SU-DHL-6 (cell line): ENCODE data around the gene SLC39A10.

ENCODE experiments used
- CTCF ChIP-seq: fragments of 200-600 bp; sonication (generic); IDR thresholded peaks from one replicate; pipeline ENCODE4 v1.5.1; 2017; ENCODE audit warnings: antibody characterized with exemption, mild to moderate bottlenecking, low read length, moderate library complexity; ENCODE audit not compliant: insufficient read depth, poor library complexity, severe bottlenecking
- EZH2phosphoT487 ChIP-seq: fragments of 200-600 bp; sonication (generic), shearing (Covaris generic); conservative IDR thresholded peaks from 2 replicates; pipeline ENCODE4 v1.6.1; 2018; ENCODE audit warnings: mild to moderate bottlenecking, antibody characterized with exemption, low read length, moderate library complexity, mixed read lengths

- TF ChIP-seq CTCF (no peak), EZH2phosphoT487 (no peak)
Observed at GRCh38 chr2:195648787-195649186, 8.2 kb upstream of the SLC39A10 start.
